NCI-H1930 (cell line): Measurements from ENCODE around the gene MDM2.
"Not testable (repeated sequence)": the region's sequence is repeated elsewhere in the genome, so short reads cannot be mapped to it uniquely, and the experiment has no call there.

Source experiments
- DNase-seq, 2 experiments: peaks; one replicate each; lab custom pipeline; 2025; lab: John Stamatoyannopoulos, UW

The MDM2 gene

DNA sequence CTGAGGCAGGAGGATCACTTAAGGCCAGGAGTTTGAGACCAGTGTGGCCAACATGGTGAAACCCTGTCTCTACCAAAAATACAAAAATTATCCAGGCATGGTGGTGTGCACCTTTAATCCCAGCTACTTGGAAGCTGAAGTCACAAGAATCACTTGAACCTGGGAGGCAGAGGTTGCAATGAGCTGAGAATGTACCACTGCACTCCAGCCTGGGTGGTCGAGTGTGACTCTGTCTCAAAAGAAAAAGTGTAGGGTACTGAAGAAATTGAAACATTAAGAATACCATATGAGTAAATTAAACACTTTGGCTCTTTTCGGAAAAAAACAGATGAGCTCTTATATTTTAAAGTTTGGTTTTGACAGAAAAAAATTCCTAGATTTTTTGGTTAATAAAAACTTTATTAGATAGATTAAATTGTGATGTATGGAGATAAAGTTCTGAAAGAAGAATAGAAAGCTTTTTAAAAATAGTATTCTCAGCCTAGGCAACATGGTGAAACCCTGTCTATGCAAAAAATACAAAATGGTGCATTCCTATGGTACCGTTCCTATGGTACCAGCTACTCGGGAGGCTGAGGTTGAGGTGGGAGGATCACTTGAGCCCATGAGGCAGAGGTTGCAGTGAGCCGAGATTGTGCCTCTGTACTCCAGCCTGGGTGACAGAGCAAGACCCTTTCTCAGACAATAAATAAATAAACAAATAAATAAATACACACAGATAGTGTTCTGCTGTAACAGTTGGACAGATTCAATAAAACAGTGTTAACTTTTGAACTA, 20.1 kb downstream of the MDM2 start:
- DNase-seq, result no peak

DNA sequence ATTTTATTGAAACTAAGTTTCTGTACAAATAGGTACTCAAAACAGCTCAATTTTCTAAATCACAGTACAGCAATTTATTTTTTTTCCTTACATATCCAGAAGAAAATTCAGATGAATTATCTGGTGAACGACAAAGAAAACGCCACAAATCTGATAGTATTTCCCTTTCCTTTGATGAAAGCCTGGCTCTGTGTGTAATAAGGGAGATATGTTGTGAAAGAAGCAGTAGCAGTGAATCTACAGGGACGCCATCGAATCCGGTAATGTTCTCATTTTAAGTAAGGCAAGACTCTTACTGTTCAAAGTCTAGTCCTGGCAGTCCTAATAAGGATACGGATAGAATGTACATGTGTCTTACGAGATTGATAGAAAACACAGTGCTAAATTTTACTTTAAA, 20.7 kb downstream of the MDM2 start:
- DNase-seq, result no peak

DNA sequence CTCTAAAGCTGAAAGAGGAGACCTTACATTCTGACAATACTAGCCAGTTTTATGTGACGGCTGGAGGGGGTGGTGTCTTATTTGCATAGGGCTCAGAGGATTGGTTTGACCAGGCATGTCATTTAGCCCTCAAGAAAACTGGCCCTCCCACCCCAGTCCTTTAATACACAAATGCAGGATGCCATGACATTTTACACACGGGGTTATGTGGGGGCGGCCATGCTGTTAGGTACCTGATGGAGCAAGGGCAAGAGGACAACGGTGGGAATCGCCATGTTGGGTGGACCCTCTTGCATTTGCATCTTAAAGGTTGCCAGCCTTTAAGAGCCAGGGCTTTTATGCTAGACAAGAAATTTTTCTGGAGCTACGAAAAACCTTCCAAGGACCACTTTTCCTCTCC, 23.3 kb downstream of the MDM2 start:
- DNase-seq, result no peak

DNA sequence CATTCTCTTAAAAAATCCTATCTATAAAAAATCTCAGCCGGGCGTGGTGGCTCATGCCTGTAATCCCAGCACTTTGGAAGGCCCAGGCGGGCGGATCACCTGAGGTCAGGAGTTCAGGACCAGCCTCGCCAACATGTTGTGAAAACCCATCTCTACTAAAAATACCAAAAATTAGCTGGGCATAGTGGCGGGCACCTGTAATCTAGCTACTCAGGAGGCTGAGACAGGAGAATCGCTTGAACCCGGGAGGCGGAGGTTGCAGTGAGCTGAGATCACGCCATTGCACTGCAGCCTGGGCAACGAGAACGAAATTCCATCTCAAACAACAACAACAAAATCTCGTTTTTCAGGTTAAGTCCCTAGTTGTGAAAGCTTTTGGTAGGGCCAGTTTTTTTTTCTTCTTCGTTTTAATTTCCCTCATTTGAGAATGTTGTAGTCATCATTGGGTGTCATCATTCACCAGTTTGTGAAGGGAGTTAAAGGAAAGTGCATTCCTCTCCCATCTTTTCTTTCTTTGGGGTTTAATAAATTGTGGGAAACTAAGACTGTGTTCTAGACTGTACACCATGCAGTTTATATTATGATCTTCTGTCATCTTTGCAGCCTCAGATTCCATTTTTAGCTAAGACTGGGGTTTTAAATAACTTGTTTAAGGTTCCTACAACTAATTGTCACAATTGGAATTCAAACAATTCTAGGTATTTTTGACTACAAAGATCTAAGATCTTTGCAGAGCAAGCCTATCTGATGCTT, 23.9 kb downstream of the MDM2 start:
- DNase-seq, result no peak

DNA sequence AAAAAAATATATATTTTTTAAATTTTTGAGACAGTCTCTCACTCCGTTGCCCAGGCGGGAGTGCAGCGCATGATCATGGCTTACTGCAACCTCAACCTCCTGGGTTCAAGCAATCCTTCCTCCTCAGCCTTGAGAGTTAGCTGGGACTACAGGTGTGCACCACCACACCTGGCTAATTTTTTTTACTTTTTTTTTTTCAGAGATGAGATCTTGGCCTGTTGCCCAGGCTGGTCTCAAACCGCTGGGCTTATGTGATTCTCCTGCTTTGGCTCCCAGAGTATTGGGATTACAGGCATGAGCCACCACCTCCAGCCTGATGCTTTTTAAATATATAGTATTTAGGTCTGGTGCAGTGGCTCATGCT, 24.5 kb downstream of the MDM2 start:
- DNase-seq, result no peak

DNA sequence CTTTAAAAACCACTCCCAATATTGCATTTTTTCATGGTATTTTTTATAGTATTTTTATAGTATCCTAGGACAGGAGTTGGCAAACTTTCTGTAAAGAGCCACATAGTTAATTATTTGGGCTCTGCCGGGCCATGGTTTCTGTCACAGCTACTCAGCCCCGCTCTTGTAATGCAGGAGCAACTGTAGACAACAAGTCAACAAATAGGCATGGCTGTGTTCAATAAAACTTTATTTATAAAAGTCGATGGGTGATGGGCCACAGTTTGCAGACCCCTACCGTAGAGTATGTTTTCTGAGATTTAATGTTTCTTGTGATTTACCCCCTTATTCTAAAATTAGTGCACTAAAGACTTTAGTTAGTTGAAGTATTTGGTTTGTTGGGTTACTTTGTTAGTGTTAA, 25.5 kb downstream of the MDM2 start:
- no peak for DNase-seq

DNA sequence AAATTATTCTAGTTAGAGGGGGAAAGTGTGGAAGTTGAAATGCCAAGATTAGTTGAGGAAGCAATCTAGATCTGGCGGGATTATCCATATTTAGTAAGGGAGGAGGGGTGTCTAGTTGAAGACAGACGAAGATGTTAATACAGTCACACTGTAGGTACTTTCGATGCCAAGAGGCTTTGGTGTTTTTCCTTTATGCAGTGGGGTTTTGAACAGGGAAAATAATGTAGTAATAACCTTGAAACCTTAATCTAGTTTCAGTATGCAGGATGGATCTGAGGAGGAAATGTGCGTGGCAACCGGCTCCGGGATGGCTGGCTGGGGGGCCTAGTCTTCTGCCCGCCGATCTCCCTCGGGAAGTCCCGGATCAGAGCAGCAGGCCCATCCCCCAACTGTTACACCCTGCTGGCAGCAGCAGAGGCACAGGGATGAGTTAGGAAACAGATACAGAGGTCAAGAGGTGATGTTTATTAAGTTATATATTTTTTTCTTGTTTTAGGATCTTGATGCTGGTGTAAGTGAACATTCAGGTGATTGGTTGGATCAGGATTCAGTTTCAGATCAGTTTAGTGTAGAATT, 27.4 kb downstream of the MDM2 start:
- DNase-seq, result no peak

DNA sequence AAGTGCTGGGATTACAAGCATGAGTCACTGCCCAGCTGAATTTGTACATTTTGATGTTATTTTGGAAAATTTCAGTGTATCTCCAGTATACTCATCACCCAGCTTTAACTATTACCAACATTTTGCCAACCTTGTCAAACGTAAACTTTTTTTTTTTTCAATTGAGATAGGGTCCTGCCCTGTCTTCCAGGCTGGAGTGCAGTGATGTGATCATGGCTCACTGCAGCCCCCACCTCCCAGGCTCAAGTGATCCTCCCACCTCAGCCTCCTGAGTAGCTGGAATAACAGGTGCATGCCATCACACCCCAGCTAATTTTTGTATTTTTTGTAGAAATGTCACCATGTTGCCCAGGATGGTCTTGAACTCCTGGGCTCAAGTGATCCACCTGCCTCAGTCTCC, 29.2 kb downstream of the MDM2 start:
- no peak for DNase-seq

DNA sequence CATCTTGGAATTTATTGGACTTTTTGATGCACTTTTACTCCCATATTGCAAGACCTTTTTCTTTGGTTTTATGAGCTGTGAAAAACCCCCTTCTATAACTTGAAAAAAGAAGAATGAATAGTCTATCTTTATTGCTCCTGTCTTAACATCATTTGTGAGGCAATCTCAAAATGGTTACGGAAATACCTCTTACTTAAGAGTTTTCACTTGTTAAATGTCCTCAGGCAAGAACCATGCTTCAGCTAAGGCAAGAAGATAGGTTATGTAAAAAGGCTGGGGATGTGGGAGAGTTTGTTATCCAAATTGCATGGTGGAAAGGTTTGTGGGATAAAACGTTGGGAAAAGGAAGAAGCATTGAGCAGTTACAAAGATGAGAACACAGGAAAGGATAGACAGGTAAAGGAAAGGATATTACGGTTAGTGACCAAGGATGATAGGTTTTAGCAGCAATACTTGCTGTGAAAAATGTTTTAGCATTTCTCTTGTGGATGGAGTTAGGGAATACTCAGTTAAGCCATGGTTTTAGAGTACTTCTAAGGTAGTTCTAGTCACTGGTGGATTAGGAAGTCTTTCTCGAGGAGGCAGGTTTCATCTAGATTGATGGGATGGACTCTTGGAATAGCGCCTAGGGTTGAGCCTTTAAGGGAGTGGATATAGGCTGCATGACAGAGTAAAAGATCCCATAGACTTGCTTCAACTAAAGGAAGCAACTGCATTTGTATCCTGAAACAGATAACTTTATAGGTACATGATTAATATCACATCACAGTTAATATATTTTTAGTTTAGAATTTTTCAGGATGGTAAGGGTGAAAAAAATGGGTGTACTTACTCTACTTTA, 30.3 kb downstream of the MDM2 start:
- DNase-seq, result no peak

DNA sequence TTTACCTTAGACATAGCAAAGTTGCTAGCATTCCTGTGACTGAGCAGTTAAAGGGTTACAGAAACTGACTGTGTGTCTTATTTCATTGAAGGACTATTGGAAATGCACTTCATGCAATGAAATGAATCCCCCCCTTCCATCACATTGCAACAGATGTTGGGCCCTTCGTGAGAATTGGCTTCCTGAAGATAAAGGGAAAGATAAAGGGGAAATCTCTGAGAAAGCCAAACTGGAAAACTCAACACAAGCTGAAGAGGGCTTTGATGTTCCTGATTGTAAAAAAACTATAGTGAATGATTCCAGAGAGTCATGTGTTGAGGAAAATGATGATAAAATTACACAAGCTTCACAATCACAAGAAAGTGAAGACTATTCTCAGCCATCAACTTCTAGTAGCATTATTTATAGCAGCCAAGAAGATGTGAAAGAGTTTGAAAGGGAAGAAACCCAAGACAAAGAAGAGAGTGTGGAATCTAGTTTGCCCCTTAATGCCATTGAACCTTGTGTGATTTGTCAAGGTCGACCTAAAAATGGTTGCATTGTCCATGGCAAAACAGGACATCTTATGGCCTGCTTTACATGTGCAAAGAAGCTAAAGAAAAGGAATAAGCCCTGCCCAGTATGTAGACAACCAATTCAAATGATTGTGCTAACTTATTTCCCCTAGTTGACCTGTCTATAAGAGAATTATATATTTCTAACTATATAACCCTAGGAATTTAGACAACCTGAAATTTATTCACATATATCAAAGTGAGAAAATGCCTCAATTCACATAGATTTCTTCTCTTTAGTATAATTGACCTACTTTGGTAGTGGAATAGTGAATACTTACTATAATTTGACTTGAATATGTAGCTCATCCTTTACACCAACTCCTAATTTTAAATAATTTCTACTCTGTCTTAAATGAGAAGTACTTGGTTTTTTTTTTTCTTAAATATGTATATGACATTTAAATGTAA, 31.5 kb downstream of the MDM2 start:
- DNase-seq, result no peak

DNA sequence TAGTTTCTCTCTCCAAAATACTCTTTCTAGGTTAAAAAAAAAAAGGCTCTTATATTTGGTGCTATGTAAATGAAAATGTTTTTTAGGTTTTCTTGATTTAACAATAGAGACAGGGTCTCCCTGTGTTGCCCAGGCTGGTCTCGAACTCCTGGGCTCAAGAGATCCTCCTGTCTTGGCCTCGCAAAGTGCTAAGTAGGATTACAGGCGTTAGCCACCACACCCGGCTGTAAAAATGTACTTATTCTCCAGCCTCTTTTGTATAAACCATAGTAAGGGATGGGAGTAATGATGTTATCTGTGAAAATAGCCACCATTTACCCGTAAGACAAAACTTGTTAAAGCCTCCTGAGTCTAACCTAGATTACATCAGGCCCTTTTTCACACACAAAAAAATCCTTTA, 33.2 kb downstream of the MDM2 start:
- DNase-seq, result not testable (repeated sequence)

DNA sequence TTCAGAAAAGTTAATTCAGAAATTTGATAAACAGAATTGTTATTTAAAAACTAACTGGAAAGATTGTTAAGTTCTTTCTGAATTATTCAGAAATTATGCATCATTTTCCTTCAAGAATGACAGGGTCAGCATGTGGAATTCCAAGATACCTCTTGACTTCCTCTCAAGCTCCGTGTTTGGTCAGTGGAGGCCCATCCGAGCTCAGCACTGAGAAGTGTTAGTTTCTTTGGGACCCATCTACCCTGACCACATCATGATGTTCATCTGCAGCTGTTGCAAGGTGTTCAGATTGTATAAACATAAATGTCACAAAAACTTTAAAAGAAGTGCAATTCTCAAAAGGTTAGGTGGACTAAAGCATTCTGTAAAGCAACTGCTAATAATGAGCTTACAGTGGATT, 33.7 kb downstream of the MDM2 start:
- DNase-seq, result no peak

DNA sequence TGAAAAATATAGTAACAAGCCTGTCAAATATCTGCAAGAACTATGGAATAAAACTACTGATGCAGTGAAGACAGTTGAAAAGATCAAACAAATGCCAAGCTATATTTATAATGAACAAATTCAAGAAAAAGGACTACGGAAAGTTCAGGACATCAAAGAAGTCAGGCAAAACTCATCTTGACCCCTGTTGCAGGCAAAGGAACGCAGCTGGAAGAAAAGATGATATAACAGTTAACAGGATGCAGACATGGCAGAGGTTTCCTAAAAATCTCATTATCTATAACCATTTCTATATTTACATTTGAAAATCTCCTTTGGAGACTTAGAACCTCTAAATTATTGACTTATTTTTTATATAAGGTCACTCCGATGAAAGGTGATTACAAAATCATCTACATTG, 34.1 kb downstream of the MDM2 start:
- DNase-seq, result no peak

DNA sequence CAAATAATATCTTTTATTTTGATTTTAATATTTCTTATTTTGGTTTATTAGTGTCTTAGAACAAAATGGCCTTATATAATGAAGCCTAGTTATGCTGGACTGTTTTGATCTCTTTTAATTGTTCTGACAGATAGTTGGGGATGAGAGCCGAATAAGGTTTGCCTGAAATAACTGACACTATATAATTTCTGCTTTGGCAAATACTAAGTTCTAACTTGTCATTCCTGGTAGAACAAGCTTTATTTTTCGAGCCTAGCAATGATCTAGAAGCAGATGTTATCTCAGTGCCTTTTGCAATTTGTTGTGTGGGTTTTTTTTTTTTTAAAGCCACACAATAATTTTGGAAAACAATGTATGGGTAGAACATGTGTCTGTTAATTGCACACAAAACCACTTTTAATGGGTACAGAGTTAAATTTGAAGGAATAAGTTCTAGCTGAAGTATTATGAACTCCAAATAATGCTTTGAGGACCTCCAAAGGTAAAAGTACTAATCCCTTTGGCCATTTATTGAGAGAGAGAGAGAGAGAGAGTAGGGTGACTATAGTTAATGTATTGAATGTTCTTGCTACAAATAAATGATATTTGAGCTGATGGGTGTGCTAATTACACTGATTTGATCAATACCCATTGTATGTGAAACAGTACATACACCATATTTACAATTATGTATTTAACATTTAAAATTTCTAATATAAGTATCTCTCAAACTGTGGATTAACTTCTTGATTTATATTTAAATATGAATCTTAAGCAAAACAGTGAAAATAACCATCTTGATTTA, 35.0 kb downstream of the MDM2 start:
- DNase-seq, result no peak

DNA sequence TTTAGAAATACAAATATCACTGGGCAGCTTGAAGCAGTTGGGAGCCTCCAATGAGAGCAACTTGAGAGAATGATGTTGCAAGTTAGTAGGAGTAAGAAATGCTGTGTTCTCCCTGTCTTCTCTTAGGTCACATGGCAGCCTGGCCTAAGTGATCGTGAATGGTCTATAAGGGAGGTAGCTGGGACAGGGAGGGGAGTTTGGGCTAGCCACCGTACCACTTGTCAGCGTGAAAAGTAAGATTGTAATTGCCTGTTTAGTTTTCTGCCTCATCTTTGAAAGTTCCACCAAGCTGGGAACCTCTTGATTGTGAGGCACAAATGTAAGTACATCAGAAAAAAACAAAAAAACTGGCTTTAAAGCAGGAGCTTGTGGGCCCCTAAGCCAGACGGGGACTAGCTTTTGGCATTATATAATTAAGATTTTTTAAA, 36.4 kb downstream of the MDM2 start:
- DNase-seq, result no peak

DNA sequence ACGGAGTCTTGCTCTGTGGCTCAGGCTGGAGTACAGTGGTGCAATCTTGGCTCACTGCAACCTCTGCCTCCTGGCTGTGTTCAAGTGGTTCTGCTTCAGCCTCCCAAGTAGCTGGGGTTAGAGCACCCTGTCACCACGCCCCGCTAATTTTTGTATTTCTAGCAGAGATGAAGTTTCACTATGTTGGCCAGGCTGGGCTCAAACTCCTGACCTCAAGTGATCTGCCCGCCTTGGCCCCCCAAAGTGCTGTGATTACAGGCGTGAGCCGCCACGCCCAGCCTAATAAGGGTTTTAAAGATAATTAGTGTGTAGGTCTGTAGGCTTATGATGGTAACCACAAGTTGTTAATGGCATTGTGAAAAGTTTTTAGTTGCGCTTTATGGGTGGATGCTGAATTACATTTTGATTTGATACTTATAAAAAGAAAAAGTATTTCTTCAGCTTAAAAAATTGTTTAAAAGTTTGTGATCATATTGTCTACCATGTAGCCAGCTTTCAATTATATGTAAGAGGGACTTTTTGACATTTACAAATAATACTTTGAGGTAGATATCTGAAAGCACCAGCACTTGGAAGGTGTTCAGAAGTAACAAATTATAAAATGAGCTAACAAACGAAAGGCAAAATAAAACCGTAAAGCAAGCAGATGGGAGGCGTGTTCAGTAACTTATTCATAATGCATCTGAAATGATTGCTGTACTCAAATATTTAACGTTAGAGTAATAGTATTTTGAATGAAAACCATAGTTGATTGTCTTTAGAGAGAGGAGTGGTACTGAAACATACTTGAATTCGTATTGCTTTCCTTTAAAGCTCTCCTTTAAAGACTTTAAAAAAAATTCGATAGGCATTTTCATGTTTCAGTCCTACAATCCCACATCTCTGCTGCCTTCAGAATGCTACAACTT, 37.1 kb downstream of the MDM2 start:
- DNase-seq, result no peak

DNA sequence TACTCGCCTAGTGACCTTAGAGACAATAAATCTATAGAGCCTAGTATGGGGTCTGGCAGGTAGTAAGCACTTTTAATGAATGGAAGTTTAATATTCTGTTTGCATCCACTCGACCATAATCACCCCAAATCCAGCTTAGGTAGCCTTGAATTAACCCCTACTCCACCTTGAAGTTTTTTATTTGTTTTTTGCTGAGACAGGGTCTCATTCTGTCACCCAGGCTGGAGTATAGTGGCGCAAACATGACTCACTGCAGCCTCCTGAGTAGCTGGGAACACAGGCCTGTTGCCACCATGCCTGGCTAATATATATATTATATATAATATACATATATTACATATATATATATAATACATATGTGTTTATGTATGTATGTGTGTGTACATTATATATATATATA, 38.8 kb downstream of the MDM2 start:
- DNase-seq, result no peak

DNA sequence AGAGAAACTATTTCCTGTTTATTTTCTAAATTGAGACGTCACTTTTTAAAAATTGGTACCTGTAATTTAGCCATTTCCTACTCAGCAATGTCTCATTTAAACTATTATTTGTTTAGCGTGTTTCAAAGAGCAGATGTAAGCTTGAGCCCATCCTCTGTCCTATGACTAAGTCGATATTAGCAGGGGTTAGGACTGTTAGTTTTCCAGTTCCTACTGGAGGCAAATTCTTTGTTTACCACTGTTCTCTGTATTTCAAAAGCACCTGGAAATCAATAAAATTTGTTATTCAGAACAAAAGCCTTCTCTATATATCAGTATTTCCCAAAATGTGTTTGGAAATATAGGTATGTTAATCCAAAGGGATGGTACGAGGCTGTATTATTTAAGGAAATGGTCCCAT, 42.4 kb downstream of the MDM2 start:
- no peak for DNase-seq

DNA sequence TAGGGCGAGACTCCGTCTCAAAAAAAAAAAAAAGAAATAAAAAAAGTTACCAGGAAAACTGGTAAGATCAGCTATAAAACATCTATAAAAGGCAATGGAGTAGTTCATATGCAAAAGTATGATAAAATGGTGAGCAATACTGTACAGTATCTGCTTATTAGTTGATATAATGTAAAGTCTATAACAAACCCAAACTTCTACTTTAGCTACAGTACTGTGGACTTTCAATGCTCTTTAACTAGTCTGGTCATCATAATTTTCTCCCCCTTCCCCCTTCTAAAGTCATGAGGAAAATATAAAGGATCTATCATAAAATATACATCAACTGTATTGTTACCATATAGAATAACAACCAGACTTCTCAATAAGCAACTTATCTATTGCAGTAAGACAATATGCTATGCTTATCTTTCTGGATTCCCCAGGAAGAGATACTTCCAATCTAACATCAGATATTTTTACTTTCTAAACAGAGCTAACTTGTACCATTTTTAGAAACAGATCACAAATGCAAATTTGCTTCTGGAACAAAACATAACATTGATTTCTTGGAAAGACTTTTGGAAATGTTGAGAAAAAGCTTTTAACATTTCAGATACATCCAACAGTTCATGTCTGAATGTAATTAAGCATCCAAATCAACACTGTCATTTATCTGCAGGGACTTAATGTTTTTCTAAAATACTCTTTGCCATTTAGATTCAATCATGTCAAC, 43.8 kb downstream of the MDM2 start:
- DNase-seq, result no peak
